8988T (cell line): ENCODE results near the gene TUBA8.
"Not testable (repeated sequence)": the region's sequence is repeated elsewhere in the genome, so short reads cannot be mapped to it uniquely, and the experiment has no call there.

ENCODE experiments used
- DNase-seq: peaks from one replicate; pipeline ENCODE4 v3.0.0; 2011

The TUBA8 gene

GRCh38 chr22:18106550-18107341 lies 3.9 kb upstream of the TUBA8 start:
- not testable (repeated sequence) for DNase-seq

- no peak for DNase-seq
Observed at GRCh38 chr22:18108187-18108586, 2.4 kb upstream of the TUBA8 start.

GRCh38 chr22:18109410-18110193 lies 1.0 kb upstream of the TUBA8 start:
- no peak for DNase-seq

- DNase-seq, result no peak
Observed at GRCh38 chr22:18110954-18111758, 547 bp downstream of the TUBA8 start.

GRCh38 chr22:18111759-18112330 lies 1.2 kb downstream of the TUBA8 start:
- DNase-seq, result no peak

- DNase-seq, result no peak
Observed at GRCh38 chr22:18112440-18112839, 1.8 kb downstream of the TUBA8 start.

GRCh38 chr22:18113680-18114394 lies 3.2 kb downstream of the TUBA8 start:
- DNase-seq, result no peak

- no peak for DNase-seq
Observed at GRCh38 chr22:18114495-18114894, 3.9 kb downstream of the TUBA8 start.

- DNase-seq, result no peak
Observed at GRCh38 chr22:18114976-18115652, 4.5 kb downstream of the TUBA8 start.

- no peak for DNase-seq
Observed at GRCh38 chr22:18115906-18116371, 5.3 kb downstream of the TUBA8 start.

GRCh38 chr22:18116634-18117033 lies 6.0 kb downstream of the TUBA8 start:
- DNase-seq, result no peak

GRCh38 chr22:18118345-18118915 lies 7.8 kb downstream of the TUBA8 start:
- no peak for DNase-seq

- DNase-seq, result no peak
Observed at GRCh38 chr22:18119409-18120110, 9.0 kb downstream of the TUBA8 start.

- DNase-seq, result no peak
Observed at GRCh38 chr22:18120857-18121256, 10.2 kb downstream of the TUBA8 start.

- DNase-seq, result no peak
Observed at GRCh38 chr22:18121506-18121905, 10.9 kb downstream of the TUBA8 start.

- DNase-seq, result no peak
Observed at GRCh38 chr22:18121954-18122554, 11.4 kb downstream of the TUBA8 start.

GRCh38 chr22:18123476-18124025 lies 12.9 kb downstream of the TUBA8 start:
- DNase-seq, result not testable (repeated sequence)

GRCh38 chr22:18126606-18127005 lies 16.0 kb downstream of the TUBA8 start:
- no peak for DNase-seq

GRCh38 chr22:18130018-18130417 lies 19.4 kb downstream of the TUBA8 start:
- DNase-seq, result no peak
